ENCODE results near the gene RUFY3.
"Not testable (repeated sequence)": the region's sequence is repeated elsewhere in the genome, so short reads cannot be mapped to it uniquely, and the experiment has no call there.

RUFY3 gene

DNA sequence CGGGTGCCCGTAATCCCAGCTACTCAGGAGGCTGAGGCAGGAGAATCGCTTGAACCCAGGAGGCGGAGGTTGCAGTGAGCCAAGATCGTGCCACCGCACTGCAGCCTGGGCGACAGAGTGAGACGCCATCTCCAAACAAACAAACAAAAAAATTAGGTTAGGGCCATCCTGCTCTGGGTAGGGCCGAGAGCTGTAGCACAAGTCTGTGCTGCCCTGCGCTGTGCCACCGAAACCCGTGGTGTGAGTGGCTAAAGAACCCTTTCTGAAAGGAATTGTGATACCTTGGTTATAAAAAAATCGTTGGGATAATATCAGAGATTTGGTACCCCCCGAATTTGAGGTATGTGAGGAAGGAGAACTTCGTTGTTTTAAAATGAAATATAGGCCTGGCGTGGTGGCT, 118.9 kb downstream of the RUFY3 start:
- DNase-seq (ENCODE audit: low spot score) = not testable (repeated sequence)

DNA sequence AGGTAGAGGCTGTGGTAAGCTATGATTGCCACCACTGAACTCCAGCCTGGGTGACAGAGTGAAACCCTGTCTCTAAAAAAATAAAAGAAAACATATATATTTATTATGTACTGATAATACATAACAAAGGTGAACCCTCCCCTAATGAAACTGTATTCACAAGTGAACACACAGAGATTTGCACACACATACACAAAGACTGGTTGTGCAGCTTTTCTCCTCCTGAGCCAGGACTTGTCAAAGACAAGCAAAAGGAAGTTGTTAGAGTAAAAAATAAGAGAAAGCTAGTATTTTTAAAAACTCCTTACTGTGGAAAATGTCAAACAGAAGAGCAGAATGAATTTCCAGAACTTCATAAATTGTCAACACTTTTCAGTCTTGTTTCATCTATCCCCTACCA, 119.4 kb downstream of the RUFY3 start:
- DNase-seq (ENCODE audit: low spot score) = no peak

DNA sequence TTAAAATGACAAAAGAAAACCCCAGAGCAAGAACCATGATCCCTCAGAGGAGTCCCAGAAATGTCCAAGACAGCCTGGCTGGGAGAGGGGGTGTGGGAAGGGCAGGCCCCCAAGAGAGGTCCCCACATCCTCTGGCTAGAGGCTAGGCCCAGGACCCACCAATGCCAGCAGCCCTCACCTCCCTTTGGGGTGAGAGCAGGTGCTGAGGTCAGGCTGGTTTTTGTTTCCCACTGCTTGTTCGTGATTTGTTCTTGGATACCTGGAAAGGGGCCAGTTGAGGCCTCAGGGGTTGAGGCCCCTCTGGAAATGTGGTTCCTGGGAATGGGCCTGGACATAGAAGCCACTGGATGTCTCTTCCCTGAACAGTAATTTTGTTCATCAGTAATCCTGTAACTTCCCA, 120.2 kb downstream of the RUFY3 start:
- no peak for DNase-seq (ENCODE audit: low spot score)

DNA sequence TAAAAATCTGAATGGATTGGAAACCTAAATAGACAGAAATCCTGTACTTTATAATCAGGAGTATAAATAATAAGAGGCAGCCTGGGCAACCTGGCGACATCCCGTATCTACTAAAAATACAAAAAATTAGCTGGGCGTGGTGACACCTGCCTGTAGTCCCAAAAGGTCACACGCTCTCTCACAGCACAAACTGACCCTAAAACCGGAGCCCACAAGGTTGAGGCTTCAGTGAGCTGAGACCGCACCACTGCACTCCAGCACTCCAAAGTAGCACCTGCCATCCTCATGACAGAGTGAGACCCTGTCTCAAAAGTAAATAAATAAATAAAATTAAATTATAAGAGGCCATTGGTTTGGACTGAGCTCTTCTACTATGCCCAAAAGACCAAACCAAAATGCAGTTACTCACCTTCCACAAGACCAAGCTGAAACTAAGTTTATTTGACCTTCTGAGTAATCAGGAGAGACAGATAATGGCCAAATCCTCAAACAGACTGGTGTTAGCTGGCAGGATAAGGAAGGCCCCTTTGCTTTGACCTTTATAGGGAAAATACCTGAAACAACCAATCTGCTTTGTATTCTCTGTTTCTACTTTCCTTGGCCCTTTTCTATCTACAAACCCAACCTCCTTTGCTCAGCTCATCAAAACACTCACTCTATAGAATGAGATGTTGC, 121.1 kb downstream of the RUFY3 start:
- DNase-seq (ENCODE audit: low spot score) = no peak

DNA sequence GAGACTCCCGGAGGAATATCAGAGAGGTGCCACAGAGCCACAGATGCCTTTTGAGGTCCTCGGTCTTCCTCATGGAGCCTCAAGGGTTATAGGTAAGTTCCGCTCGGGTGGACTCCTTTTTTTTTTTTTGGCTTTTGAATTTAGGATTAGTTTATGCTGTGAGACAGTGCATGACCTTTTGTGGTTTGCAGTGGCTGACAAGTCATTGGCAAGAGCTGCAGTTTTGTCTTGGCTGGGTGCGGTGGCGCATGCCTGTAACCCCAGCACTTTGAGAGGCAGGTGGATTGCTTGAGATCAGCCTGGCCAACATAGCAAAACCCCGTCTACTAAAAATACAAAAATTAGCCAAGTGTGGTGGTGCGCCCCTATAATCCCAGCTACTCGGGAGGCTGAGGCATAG, 122.4 kb downstream of the RUFY3 start:
- DNase-seq (ENCODE audit: low spot score) = no peak

DNA sequence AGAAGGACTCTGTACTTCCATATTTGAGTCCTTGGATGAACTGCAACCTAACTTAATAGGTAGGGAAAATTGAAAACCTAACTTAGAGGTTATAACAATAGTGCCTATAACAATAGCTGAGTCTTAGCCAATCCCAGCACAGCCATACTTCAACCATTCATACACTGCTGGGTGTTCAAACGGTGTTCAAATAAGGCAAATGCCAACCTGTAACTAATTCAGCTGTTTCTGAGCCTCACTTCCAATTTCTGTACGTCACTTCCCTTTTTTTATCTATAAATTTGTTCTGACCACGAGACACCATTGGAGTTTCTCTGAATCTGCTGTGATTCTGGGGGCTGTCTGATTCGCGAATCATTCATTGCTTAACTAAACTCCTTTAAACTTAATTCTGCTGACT, 127.5 kb downstream of the RUFY3 start:
- no peak for DNase-seq (ENCODE audit: low spot score)

DNA sequence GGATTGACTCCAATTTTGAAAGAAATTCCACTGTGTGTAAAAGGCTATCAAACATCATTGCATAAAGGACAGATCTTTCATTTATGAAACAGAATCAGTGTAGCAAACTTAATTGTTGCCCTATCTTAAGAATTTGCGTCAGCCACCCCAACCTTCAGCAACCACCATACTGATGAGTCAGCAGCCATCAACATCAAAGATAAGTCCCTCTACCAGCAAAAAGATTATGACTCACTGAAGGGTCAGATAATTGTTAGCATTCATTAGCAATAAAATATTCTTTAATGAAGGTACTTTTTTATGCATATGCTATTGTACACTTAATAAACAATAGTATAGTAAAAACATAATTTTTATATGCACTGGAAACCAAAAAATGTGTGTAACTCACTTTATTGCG, 133.7 kb downstream of the RUFY3 start:
- DNase-seq (ENCODE audit: low spot score) = no peak

Data from HuH-7.5 (cell line).